HG03354 (cell line): ENCODE measurements around the gene SLC19A1.

ENCODE experiments used
- ATAC-seq: cut with Tn5 transposase; IDR thresholded peaks from one replicate; pipeline ENCODE4 v1.9.1; 2021; ENCODE audit warnings: mild to moderate bottlenecking; ENCODE audit not compliant: unreplicated experiment, poor library complexity, severe bottlenecking

Gene SLC19A1

GRCh38 chr21:45451091-45451740 lies 91.0 kb downstream of the SLC19A1 start:
- ATAC-seq = no peak

GRCh38 chr21:45450423-45451090 lies 91.7 kb downstream of the SLC19A1 start:
- no peak for ATAC-seq

GRCh38 chr21:45449658-45450422 lies 92.4 kb downstream of the SLC19A1 start:
- ATAC-seq = no peak

GRCh38 chr21:45448810-45449657 lies 93.2 kb downstream of the SLC19A1 start:
- no peak for ATAC-seq

GRCh38 chr21:45448283-45448809 lies 93.9 kb downstream of the SLC19A1 start:
- ATAC-seq = no peak
